Endothelial cell of umbilical vein (primary cell): ENCODE data around the gene SRGAP1.

Experiments
- CTCF ChIP-seq, 2 donors: IDR thresholded peaks; 1 replicate in 1 of 2; 2 replicates in 1 of 2; pipeline ENCODE4 v1.5.1; 2011; ENCODE audit warnings: low read length in 2 of 2, mild to moderate bottlenecking in 2 of 2, moderate library complexity in 2 of 2, control low read depth in 1 of 2, inconsistent platforms in 1 of 2, low read depth in 1 of 2; ENCODE audit not compliant: insufficient read depth in 1 of 2; ENCODE audit errors: extremely low read depth in 1 of 2
- EZH2 ChIP-seq: IDR thresholded peaks from 2 replicates; pipeline ENCODE4 v1.6.1; 2012; ENCODE audit warnings: borderline replicate concordance, low read depth, mild to moderate bottlenecking, moderate library complexity, low read length, inconsistent platforms; ENCODE audit not compliant: severe bottlenecking
- FOS ChIP-seq: IDR thresholded peaks from 2 replicates; pipeline ENCODE4 v1.6.1; 2011; ENCODE audit warnings: mild to moderate bottlenecking, low read length, moderate library complexity, borderline replicate concordance; ENCODE audit not compliant: insufficient read depth
- POLR2A ChIP-seq: IDR thresholded peaks from 2 replicates; pipeline ENCODE4 v1.6.1; 2012; ENCODE audit warnings: low read depth, mild to moderate bottlenecking, control low read depth, low read length
- POLR2AphosphoS5 ChIP-seq: IDR thresholded peaks from 2 replicates; pipeline ENCODE4 v1.6.1; 2012; ENCODE audit warnings: low read depth, mild to moderate bottlenecking, control low read depth, low read length, moderate library complexity; ENCODE audit not compliant: insufficient read depth

DNA sequence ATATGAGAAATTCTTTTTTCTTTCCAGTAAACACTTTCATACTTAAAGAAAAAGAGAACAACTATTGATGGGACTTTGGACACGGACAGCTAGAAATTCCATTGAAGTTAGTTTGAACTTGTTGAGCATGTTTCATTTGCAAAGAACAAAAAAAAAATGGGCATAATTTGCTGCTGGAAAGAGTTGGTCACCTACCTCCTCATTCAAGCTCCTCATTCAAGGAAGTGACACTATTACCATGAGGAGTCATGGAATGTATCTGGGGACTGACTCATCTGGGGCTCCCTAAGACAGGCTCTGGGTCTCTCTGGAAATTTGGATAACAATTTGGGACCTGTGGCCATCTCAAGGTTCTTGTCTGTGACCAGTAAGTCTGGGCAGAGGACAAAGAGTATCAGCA lies 327.2 kb downstream of the SRGAP1 start:
- TF ChIP-seq POLR2A (no peak), FOS (peak; percentile 61), POLR2AphosphoS5 (no peak), EZH2 (no peak), CTCF (IDR thresholded peaks at IDR 0.05; ENCODE audit: extremely low read depth in 1 of 2, insufficient read depth in 1 of 2, low read depth in 1 of 2, low read length in 2 of 2) (no peak)
